ENCODE data around the gene ZNF408. TPM values are rescaled to one million over a fixed set of nuclear protein-coding genes. Genes with fewer than 3 reads are reported as not detected.
A peak's percentile ranks its signal among the peaks of the same experiment; 100 is the strongest.

Gene ZNF408
- total and polyA plus RNA-seq, 2 of the 13 experiments (the other 11 are each of a cell fraction or from before 2014, with no cell fraction given): 11.2 to 12.5 TPM

GRCh38 chr11:46696212-46696558, 4.6 kb upstream of the ZNF408 start (continued):
- TF ChIP-seq ETV6 (CRISPR knock-in tag; conservative IDR thresholded peaks at IDR 0.05): no peak
- 0 out of 2 replicates have a peak, but pooled peaks have one; percentile 52 for TF ChIP-seq RBFOX2 (IDR thresholded peaks at IDR 0.05; ENCODE audit: low read depth, low read length)

DNA sequence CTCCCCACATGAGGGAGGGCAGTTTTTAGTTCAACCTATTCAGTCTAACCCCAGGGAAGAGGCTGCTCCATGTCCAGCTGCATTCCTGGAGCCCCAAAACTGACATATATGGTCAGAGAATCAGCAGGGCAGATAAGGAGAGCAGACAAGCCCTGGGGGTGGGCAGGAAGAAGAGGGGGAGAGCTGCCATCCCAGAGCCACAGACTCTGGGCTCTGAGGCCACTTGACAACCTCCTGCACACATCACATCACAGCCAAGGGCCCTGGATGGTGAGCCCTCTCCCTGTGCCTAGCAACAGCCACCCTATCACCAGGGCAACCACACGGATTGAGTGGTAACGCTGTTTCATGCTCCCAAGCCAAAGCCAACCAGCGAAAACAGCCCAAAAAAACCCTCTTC, 3.5 kb upstream of the ZNF408 start:
- peaks cover 69% of the 10 kb centered on the region for H3K4me1 ChIP-seq (ENCODE audit: insufficient read depth, low read length)

DNA sequence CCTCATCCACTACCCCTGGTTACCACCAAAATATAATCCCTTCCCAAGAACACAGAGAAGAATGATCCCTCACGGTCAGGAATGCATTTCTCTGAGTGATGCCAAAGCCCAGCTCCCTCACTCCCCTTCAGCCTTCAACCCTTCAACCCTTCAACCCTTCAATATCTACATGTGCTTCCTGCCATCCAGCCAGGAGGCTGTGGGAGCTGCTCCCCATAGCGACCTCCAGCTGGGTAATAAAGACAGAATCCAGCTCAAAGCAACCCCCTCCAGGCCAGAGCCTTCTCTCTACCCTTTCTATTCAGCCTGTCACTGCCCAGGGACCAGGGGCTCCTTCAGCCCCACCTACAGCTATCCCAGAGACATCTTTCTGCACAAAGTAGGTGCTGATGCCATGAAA, 3.1 kb upstream of the ZNF408 start:
- Histone ChIP-seq H3K4me1 (ENCODE audit: insufficient read depth, low read length) (peaks cover 70% of the 10 kb centered on the region), H3K27ac (ENCODE audit: extremely low read length, insufficient read depth, low read length) (peak overlapping the region; percentile 7), H3K9me3 (ENCODE audit: low read length) (no peaks in the 10 kb centered on the region), H2AFZ (ENCODE audit: low read length) (no peak overlapping the region), H3K27me3 (ENCODE audit: control insufficient read depth in 1 of 2, insufficient read depth in 2 of 2, low read length in 2 of 2) (no peaks in the 10 kb centered on the region; a peak in 1 of 5 replicates), H4K20me1 (ENCODE audit: insufficient read depth, low read length) (no peaks in the 10 kb centered on the region), H3K4me2 (ENCODE audit: low read depth, low read length) (no peak overlapping the region; the same call in 1 of the 2 replicates), H3K79me2 (ENCODE audit: insufficient read depth, low read length) (peaks cover 36% of the 10 kb centered on the region), H3K4me3 (replicated peaks in 1 of 3; ENCODE audit: insufficient read depth in 1 of 3, low read depth in 2 of 3, low read length in 3 of 3) (no peak overlapping the region), H3K36me3 (replicated peaks in 1 of 2; ENCODE audit: control insufficient read depth in 1 of 2, insufficient read depth in 2 of 2, low read length in 2 of 2) (peaks cover 7 to 18% of the 10 kb centered on the region in 2 experiments), H3K9ac (ENCODE audit: insufficient read depth, low read depth, low read length) (no peak overlapping the region)
- no TSS peak for BruUV-seq (replicated peaks)
- 65% methylated on average over 2 of the region's 2 CpGs for WGBS (ENCODE audit: low lambda C conversion rate)
- no peak for DNase-seq (ENCODE audit: low spot score)
- ATAC-seq: no peak
- FAIRE-seq: no peak
- intact Hi-C loops (cut with micrococcal nuclease; ENCODE audit: unreplicated experiment) (no loop called here), in situ Hi-C loops (cut with HindIII; ENCODE audit: extremely low pct_ligation_motif_present, low pct_unique_long_range_greater_than_20kb) (no loop called here)
- TF ChIP-seq ZNF124 (CRISPR knock-in tag; IDR thresholded peaks at IDR 0.05) (no peak), ZBTB7A (CRISPR knock-in tag; IDR thresholded peaks at IDR 0.05) (no peak), ZNF543 (CRISPR knock-in tag; IDR thresholded peaks at IDR 0.05) (no peak), SOX5 (CRISPR knock-in tag; IDR thresholded peaks at IDR 0.05; ENCODE audit: borderline replicate concordance) (no peak), NR2C2 (CRISPR knock-in tag; IDR thresholded peaks at IDR 0.05; ENCODE audit: borderline replicate concordance) (no peak)
- ChIA-PET CTCF (ENCODE audit: low intra/inter-chr PET ratio, low total read pairs) (no interaction called here), POLR2A (interaction anchor here (1.4 to 11.5 kb wide), 2 partner anchors 21 to 23 kb away, joined by 3 to 272 read pairs; partner anchors contain the start of gene F2)

More for the DNA sequence above, 3.5 kb upstream of the ZNF408 start:
- Histone ChIP-seq H3K79me2 (ENCODE audit: insufficient read depth, low read length) (peaks cover 32% of the 10 kb centered on the region), H3K4me2 (ENCODE audit: low read depth, low read length) (no peak overlapping the region), H3K9me3 (ENCODE audit: low read length) (no peaks in the 10 kb centered on the region), H3K36me3 (replicated peaks in 1 of 2; ENCODE audit: control insufficient read depth in 1 of 2, insufficient read depth in 2 of 2, low read length in 2 of 2) (peaks cover 4 to 14% of the 10 kb centered on the region in 2 experiments), H2AFZ (ENCODE audit: low read length) (no peak overlapping the region), H3K9ac (ENCODE audit: insufficient read depth, low read depth, low read length) (no peak overlapping the region), H3K27me3 (ENCODE audit: control insufficient read depth in 1 of 2, insufficient read depth in 2 of 2, low read length in 2 of 2) (no peaks in the 10 kb centered on the region; a peak in 1 of 5 replicates), H3K27ac (ENCODE audit: extremely low read length, insufficient read depth, low read length) (peak overlapping the region; percentile 21), H4K20me1 (ENCODE audit: insufficient read depth, low read length) (no peaks in the 10 kb centered on the region), H3K4me3 (replicated peaks in 1 of 3; ENCODE audit: insufficient read depth in 1 of 3, low read depth in 2 of 3, low read length in 3 of 3) (no peak overlapping the region)
- BruUV-seq (replicated peaks): no TSS peak
- DNase-seq (ENCODE audit: low spot score) (no peak), FAIRE-seq (no peak), ATAC-seq (no peak)
- ChIA-PET POLR2A (interaction anchor here (1.4 to 11.5 kb wide), 3 partner anchors 21 to 46 kb away, joined by 3 to 272 read pairs (median 9); partner anchors contain the start of gene F2), CTCF (ENCODE audit: low intra/inter-chr PET ratio, low total read pairs) (no interaction called here)
- TF ChIP-seq RFX1 (IDR thresholded peaks at IDR 0.05) (peak; percentile 11; the same call in 1 of the 2 replicates), E2F5 (CRISPR knock-in tag; conservative IDR thresholded peaks at IDR 0.05) (no peak)
- intact Hi-C loops (cut with micrococcal nuclease; ENCODE audit: unreplicated experiment): no loop called here
- in situ Hi-C loops (cut with HindIII; ENCODE audit: extremely low pct_ligation_motif_present, low pct_unique_long_range_greater_than_20kb): no loop called here
- 94% methylated on average over 3 of the region's 3 CpGs for WGBS (ENCODE audit: low lambda C conversion rate)
